Thymus (tissue), 11 donors: Measurements from ENCODE around the gene UGT1A3. TPM values are rescaled to one million over a fixed set of nuclear protein-coding genes. Genes with fewer than 3 reads are reported as not detected.

Source experiments
- DNase-seq, 9 donors: peaks; one replicate each; pipeline ENCODE4 v3.0.0-alpha.2; 2013; ENCODE audit warnings: low spot score in 9 of 9, low read depth in 6 of 9, missing footprints in 1 of 9
- H3K27ac ChIP-seq, 2 donors: one replicate each; pipeline ENCODE4 v1.5.1; 2013; ENCODE audit warnings: control low read depth in 1 of 2, low read depth in 1 of 2, low read length in 1 of 2, mild to moderate bottlenecking in 1 of 2, moderate library complexity in 1 of 2
- H3K27me3 ChIP-seq, 2 donors: one replicate each; pipeline ENCODE4 v1.5.1; 2013; ENCODE audit warnings: low read length in 1 of 2; ENCODE audit not compliant: control insufficient read depth in 2 of 2, insufficient read depth in 1 of 2
- H3K36me3 ChIP-seq, 2 donors: one replicate each; pipeline ENCODE4 v1.5.1; 2013; ENCODE audit warnings: low read length in 1 of 2, mild to moderate bottlenecking in 1 of 2, moderate library complexity in 1 of 2; ENCODE audit not compliant: control insufficient read depth in 2 of 2, insufficient read depth in 2 of 2
- H3K4me1 ChIP-seq, 2 donors: one replicate each; pipeline ENCODE4 v1.5.1; 2013; ENCODE audit warnings: low read length in 2 of 2; ENCODE audit not compliant: control insufficient read depth in 2 of 2, insufficient read depth in 2 of 2
- H3K4me3 ChIP-seq, 2 donors: one replicate each; pipeline ENCODE4 v1.5.1; 2013; ENCODE audit warnings: low read length in 2 of 2, control low read depth in 1 of 2, mild to moderate bottlenecking in 1 of 2
- H3K9me3 ChIP-seq, 2 donors: one replicate each; pipeline ENCODE4 v1.5.1; 2013; ENCODE audit warnings: low read length in 1 of 2, mild to moderate bottlenecking in 1 of 2; ENCODE audit not compliant: control insufficient read depth in 2 of 2, insufficient read depth in 1 of 2
- WGBS: extraction: QIAGEN DNeasy Blood & Tissue Kit; methylation state at CpG from one replicate; pipeline ENCODE4 v1.1.7; 2013; 5-methylcytosine and 5-hydroxymethylcytosine counted together
- polyA plus RNA-seq: library from polyadenylated mRNA; stranded (reverse); fragments of 200-250 nt; gene quantifications from one replicate; pipeline ENCODE4 v1.2.3, GENCODE V29; 2013
- total RNA-seq: library from RNA; stranded (reverse); fragments of 120-200 nt; gene quantifications from one replicate; pipeline ENCODE4 v1.2.4, GENCODE V29; 2013
- donor health status: healthy.

UGT1A3 gene
- total and polyA plus RNA-seq, 2 donors, result not detected

DNA sequence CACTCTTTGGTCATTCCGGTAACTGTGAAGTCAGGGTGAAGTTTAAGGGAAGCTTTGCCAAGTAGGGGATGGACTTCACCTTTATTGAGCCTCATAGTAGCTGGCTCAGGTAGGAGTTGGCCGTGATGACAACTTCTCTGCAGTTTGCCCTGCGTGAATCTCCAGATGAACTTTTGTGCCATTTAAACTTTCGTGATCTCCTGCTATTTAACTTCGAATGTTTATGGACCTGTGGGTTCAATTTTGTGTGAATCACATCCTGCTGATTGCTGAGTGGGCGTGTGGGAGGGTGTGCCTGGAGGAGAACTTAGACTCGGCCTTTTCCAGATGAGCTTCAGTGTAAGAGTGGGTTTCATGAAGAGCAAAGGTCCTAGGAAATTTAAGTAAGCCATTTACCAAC, 35.4 kb downstream of the UGT1A3 start:
- Histone ChIP-seq H3K4me1 (no peaks in the 10 kb centered on the region), H3K27ac (no peak overlapping the region), H3K9me3 (no peaks in the 10 kb centered on the region), H3K36me3 (no peaks in the 10 kb centered on the region), H3K4me3 (no peak overlapping the region), H3K27me3 (no peaks in the 10 kb centered on the region)
- no peak for DNase-seq
- 93% methylated on average over 7 of the region's 7 CpGs for WGBS

DNA sequence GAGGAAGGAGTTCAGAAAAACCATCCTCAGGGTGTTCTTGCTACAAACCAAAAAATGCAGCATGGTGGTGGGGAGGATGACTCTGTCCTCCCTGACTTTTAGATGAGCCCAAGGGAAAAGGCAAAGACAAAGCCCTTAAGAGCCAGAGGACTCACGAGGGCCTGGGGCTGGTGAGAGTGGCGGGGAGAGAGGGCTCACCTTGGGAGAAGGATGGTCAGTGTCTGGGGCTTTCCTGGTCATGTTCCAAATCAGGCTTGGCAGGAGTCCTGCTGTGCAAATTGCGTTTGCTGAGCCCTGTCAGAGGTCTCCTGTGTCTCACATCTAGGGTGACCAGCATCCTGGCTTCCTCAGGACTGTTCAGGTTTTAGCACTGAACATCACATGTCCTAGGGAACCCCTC, 35.9 kb downstream of the UGT1A3 start:
- Histone ChIP-seq H3K27ac (no peak overlapping the region), H3K4me3 (no peak overlapping the region), H3K9me3 (no peaks in the 10 kb centered on the region), H3K4me1 (no peaks in the 10 kb centered on the region), H3K36me3 (no peaks in the 10 kb centered on the region), H3K27me3 (no peaks in the 10 kb centered on the region)
- no peak for DNase-seq
- WGBS, result 77% methylated on average over 3 of the region's 3 CpGs

- Histone ChIP-seq H3K27ac (no peak overlapping the region), H3K4me1 (no peaks in the 10 kb centered on the region), H3K36me3 (no peaks in the 10 kb centered on the region), H3K27me3 (no peaks in the 10 kb centered on the region), H3K9me3 (no peaks in the 10 kb centered on the region), H3K4me3 (no peak overlapping the region)
- 87% methylated on average over 4 of the region's 4 CpGs for WGBS
- no peak for DNase-seq
Observed at GRCh38 chr2:233766416-233766815, 37.6 kb downstream of the UGT1A3 start.

- WGBS, result 78% methylated on average over 4 of the region's 4 CpGs
- Histone ChIP-seq H3K9me3 (no peaks in the 10 kb centered on the region), H3K4me1 (no peaks in the 10 kb centered on the region), H3K36me3 (no peaks in the 10 kb centered on the region), H3K4me3 (no peak overlapping the region), H3K27ac (no peak overlapping the region), H3K27me3 (no peaks in the 10 kb centered on the region)
- DNase-seq, result no peak
Observed at GRCh38 chr2:233768076-233768475, 39.2 kb downstream of the UGT1A3 start.

GRCh38 chr2:233769260-233769659, 40.4 kb downstream of the UGT1A3 start:
- H3K36me3 ChIP-seq, result no peaks in the 10 kb centered on the region
- H3K27me3 ChIP-seq, result no peaks in the 10 kb centered on the region
- DNase-seq, result no peak
- H3K9me3 ChIP-seq, result no peaks in the 10 kb centered on the region
- no peak overlapping the region for H3K27ac ChIP-seq
- no peaks in the 10 kb centered on the region for H3K4me1 ChIP-seq
- 96% methylated on average over 9 of the region's 9 CpGs for WGBS
- H3K4me3 ChIP-seq, result no peak overlapping the region

DNA sequence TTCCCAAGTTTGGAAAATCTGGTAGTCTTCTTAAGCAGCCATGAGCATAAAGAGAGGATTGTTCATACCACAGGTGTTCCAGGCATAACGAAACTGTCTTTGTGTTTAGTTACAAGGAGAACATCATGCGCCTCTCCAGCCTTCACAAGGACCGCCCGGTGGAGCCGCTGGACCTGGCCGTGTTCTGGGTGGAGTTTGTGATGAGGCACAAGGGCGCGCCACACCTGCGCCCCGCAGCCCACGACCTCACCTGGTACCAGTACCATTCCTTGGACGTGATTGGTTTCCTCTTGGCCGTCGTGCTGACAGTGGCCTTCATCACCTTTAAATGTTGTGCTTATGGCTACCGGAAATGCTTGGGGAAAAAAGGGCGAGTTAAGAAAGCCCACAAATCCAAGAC, 43.3 kb downstream of the UGT1A3 start:
- no peaks in the 10 kb centered on the region for H3K36me3 ChIP-seq
- no peaks in the 10 kb centered on the region for H3K4me1 ChIP-seq
- 95% methylated on average over 16 of the region's 16 CpGs for WGBS
- H3K9me3 ChIP-seq, result no peaks in the 10 kb centered on the region
- no peak for DNase-seq
- H3K4me3 ChIP-seq, result no peak overlapping the region
- no peaks in the 10 kb centered on the region for H3K27me3 ChIP-seq
- H3K27ac ChIP-seq, result no peak overlapping the region

GRCh38 chr2:233772583-233772982, 43.7 kb downstream of the UGT1A3 start:
- Histone ChIP-seq H3K27ac (no peak overlapping the region), H3K27me3 (no peaks in the 10 kb centered on the region), H3K4me3 (no peak overlapping the region), H3K4me1 (no peaks in the 10 kb centered on the region), H3K36me3 (no peaks in the 10 kb centered on the region), H3K9me3 (no peaks in the 10 kb centered on the region)
- WGBS, result 74% methylated on average over 5 of the region's 5 CpGs
- no peak for DNase-seq

DNA sequence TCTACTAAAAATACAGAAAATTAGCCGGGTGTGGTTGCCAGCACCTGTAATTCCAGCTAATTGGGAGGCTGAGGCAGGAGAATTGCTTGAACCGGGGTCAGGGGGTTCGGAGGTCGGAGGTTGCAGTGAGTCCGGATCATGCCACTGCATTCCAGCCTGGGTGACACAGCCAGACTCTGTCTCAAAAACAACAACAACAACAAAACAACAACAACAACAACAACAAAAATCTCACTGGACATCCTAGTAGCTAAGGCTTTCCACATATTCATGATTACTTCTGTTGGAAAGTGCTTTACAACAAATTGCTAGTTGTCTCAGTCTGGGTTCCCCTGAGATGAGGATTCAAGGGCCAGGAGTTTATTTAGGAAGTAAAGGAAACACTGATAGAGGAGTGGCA, 45.0 kb downstream of the UGT1A3 start:
- H3K36me3 ChIP-seq, result no peaks in the 10 kb centered on the region
- H3K4me1 ChIP-seq, result no peaks in the 10 kb centered on the region
- H3K27me3 ChIP-seq, result no peaks in the 10 kb centered on the region
- H3K4me3 ChIP-seq, result no peak overlapping the region
- 97% methylated on average over 5 of the region's 5 CpGs for WGBS
- H3K27ac ChIP-seq, result no peak overlapping the region
- DNase-seq, result no peak
- no peaks in the 10 kb centered on the region for H3K9me3 ChIP-seq

GRCh38 chr2:233775414-233775813, 46.6 kb downstream of the UGT1A3 start:
- Histone ChIP-seq H3K4me1 (no peaks in the 10 kb centered on the region), H3K36me3 (no peaks in the 10 kb centered on the region), H3K27me3 (no peaks in the 10 kb centered on the region), H3K27ac (no peak overlapping the region), H3K4me3 (no peak overlapping the region), H3K9me3 (no peaks in the 10 kb centered on the region)
- DNase-seq, result no peak
- 97% methylated on average over 6 of the region's 6 CpGs for WGBS

DNA sequence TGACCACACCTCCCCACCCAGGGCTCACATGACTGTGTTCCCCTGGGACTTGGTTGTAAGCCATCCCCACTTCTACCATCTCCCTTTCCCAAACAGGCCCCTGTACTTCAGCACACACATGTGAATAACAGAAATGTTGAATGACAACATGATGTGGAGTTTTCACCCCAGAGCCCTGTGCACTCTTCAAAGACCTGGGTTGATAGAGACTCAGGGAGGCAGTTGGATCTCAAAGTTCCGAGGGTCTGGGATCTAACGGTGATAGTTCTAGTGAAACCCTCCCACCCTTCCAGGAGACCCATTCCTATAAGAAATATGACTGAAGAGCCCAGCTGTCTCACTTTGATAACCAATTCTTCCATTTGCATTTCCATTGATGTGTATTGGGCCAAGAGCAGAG, 49.2 kb downstream of the UGT1A3 start, which contains the start of gene MROH2A:
Gene MROH2A (plus strand): TSS at position 301 of the 400 bp plus-strand sequence. CDS start 1,029 bp downstream, outside the sequence.
- H3K36me3 ChIP-seq, result no peaks in the 10 kb centered on the region
- DNase-seq, result no peak
- WGBS, result 94% methylated on average over 2 of the region's 2 CpGs

More for the DNA sequence above, 49.2 kb downstream of the UGT1A3 start, which contains the start of gene MROH2A:
- Histone ChIP-seq H3K9me3 (no peaks in the 10 kb centered on the region), H3K27ac (no peak within 1 kb of the TSS), H3K27me3 (no peaks in the 10 kb centered on the region), H3K4me3 (no peak within 1 kb of the TSS), H3K4me1 (no peaks in the 10 kb centered on the region)
